BE2C (cell line): ENCODE data around the gene NEU1.

Experiments used
- DNase-seq: peaks from one replicate; pipeline ENCODE4 v3.0.0-alpha.2; 2020
- H3K27me3 ChIP-seq: fragments of 250-450 bp; sonication (Bioruptor Pico); 2 replicates; pipeline ENCODE4 v1.5.1; 2020; ENCODE audit warnings: mild to moderate bottlenecking
- H3K36me3 ChIP-seq: fragments of 250-450 bp; sonication (Bioruptor Pico); 2 replicates; pipeline ENCODE4 v1.5.1; 2020; ENCODE audit warnings: mild to moderate bottlenecking
- H3K4me1 ChIP-seq: fragments of 250-450 bp; sonication (Bioruptor Pico); 2 replicates; pipeline ENCODE4 v1.5.1; 2020
- H3K4me3 ChIP-seq: 2 replicates; pipeline ENCODE4 v1.5.1; 2011; ENCODE audit warnings: low read depth, low read length
- H3K9me3 ChIP-seq: fragments of 250-450 bp; sonication (Bioruptor Pico); 2 replicates; pipeline ENCODE4 v1.5.1; 2020
- CTCF ChIP-seq: IDR thresholded peaks from 2 replicates; pipeline ENCODE4 v1.5.1; 2012; ENCODE audit warnings: mild to moderate bottlenecking, low read depth, low read length

The NEU1 gene

GRCh38 chr6:31899882-31900722, 37.5 kb upstream of the NEU1 start:
- TF ChIP-seq CTCF: no peak
- Histone ChIP-seq H3K9me3 (no peaks in the 10 kb centered on the region), H3K4me1 (peaks cover 2% of the 10 kb centered on the region; the same call in 1 of the 2 replicates), H3K27me3 (no peaks in the 10 kb centered on the region), H3K4me3 (no peak overlapping the region), H3K36me3 (peaks cover 12% of the 10 kb centered on the region)
- no peak for DNase-seq

GRCh38 chr6:31899215-31899614, 36.6 kb upstream of the NEU1 start:
- DNase-seq: no peak
- no peak for TF ChIP-seq CTCF
- Histone ChIP-seq H3K36me3 (peaks cover 18% of the 10 kb centered on the region), H3K4me3 (no peak overlapping the region), H3K27me3 (no peaks in the 10 kb centered on the region), H3K9me3 (no peaks in the 10 kb centered on the region), H3K4me1 (peaks cover 2% of the 10 kb centered on the region; the same call in 1 of the 2 replicates)

GRCh38 chr6:31898383-31899011, 35.9 kb upstream of the NEU1 start:
- TF ChIP-seq CTCF: no peak
- no peak for DNase-seq
- Histone ChIP-seq H3K36me3 (peaks cover 22% of the 10 kb centered on the region), H3K4me3 (peak overlapping the region; percentile 99), H3K9me3 (no peaks in the 10 kb centered on the region), H3K27me3 (no peaks in the 10 kb centered on the region), H3K4me1 (peaks cover 2% of the 10 kb centered on the region; the same call in 1 of the 2 replicates)

- no peak for TF ChIP-seq CTCF
- H3K36me3 ChIP-seq: peaks cover 29% of the 10 kb centered on the region
- DNase-seq: peak; percentile 91
- H3K9me3 ChIP-seq: no peaks in the 10 kb centered on the region
- H3K27me3 ChIP-seq: no peaks in the 10 kb centered on the region
- peaks cover 2% of the 10 kb centered on the region; the same call in 1 of the 2 replicates for H3K4me1 ChIP-seq
- peak within 1 kb of the TSS; percentile 99 for H3K4me3 ChIP-seq
Observed at GRCh38 chr6:31897612-31898382, 35.2 kb upstream of the NEU1 start, which contains the start of gene EHMT2. Gene EHMT2, minus strand, starts transcription at chr6:31897698. Its CDS starts 21 bp downstream, at chr6:31897677.

- no peak for DNase-seq
- Histone ChIP-seq H3K9me3 (no peaks in the 10 kb centered on the region), H3K27me3 (no peaks in the 10 kb centered on the region), H3K4me1 (peaks cover 2% of the 10 kb centered on the region; the same call in 1 of the 2 replicates), H3K36me3 (peaks cover 33% of the 10 kb centered on the region), H3K4me3 (peak overlapping the region; percentile 99)
- no peak for TF ChIP-seq CTCF
Observed at GRCh38 chr6:31896856-31897611, 34.4 kb upstream of the NEU1 start.
